Measurements from ENCODE around the gene ZNF892. TPM values are rescaled to one million over a fixed set of nuclear protein-coding genes. Genes with fewer than 3 reads are reported as not detected.

ZNF892 gene
- total RNA-seq = 10 to 100 TPM in 2 of 4 donors, 1 to 10 TPM in 2; 6.7 to 10.5 (median 9.9) TPM

DNA sequence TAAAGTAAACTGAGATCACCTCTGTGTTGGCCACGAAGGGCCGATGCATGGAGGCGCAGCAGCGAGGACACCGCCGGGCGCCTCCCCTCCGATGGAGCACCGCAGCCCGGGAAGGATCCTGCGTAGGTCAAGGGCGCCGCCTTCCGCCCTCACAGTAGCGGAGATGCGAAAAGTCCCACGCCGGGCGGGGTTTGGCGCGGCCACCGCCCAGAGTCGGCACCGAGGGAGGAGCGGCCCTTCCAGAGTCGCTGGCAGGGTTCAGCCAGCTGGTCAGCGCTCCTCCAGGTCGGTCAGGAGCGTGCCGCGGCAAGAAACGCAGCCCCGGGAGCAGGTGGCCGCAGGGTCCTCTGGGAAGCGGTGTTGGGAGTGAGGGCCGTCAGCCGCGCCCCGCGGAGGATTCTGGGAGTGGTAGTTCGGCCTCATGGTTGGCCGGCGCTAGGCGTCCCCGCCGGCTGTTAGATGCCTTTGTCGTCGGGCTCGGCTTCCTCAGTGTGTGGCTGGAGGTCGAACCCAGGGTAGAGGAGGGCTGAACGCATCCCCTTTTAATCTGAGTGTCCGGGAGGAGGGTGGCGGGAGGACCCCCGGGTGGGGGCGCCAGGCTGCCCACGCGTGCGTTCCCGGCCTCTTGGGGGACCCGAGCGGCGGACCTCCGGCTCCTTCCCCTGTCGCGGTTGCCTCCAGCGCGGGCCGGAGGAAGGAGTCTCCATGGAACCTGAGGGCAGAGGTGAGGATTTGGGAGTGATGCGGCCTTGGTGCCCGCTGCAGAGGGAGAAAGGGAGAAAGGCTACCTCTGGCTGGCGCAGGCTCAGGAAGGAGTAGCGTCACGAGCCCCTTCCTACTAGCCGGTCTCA is at the start of gene ZNF892:
Gene ZNF892 (plus strand): TSS at position 411 of the 851 bp plus-strand sequence. CDS start 295 bp downstream, at position 706.
- TF ChIP-seq POLR2A (IDR thresholded peaks at IDR 0.05) = peak in 1 of 2 donors; percentile 78
- TF ChIP-seq, protein P1, sequence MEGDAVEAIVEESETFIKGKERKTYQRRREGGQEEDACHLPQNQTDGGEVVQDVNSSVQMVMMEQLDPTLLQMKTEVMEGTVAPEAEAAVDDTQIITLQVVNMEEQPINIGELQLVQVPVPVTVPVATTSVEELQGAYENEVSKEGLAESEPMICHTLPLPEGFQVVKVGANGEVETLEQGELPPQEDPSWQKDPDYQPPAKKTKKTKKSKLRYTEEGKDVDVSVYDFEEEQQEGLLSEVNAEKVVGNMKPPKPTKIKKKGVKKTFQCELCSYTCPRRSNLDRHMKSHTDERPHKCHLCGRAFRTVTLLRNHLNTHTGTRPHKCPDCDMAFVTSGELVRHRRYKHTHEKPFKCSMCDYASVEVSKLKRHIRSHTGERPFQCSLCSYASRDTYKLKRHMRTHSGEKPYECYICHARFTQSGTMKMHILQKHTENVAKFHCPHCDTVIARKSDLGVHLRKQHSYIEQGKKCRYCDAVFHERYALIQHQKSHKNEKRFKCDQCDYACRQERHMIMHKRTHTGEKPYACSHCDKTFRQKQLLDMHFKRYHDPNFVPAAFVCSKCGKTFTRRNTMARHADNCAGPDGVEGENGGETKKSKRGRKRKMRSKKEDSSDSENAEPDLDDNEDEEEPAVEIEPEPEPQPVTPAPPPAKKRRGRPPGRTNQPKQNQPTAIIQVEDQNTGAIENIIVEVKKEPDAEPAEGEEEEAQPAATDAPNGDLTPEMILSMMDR (IDR thresholded peaks at IDR 0.05) = peak in 4 of 6 experiments; percentile 15 to 56 (median 39)
- Histone ChIP-seq H3K27ac (peak within 1 kb of the TSS; percentile 81 to 86 (median 83)), H3K36me3 (peaks cover 12 to 20% of the 10 kb centered on the region in 2 donors), H3K4me1 (peaks cover 0 to 13% of the 10 kb centered on the region in 2 donors), H3K4me3 (replicated peaks in 1 of 3) (peak within 1 kb of the TSS; percentile 52 to 97 (median 73)), H3K9me3 (no peaks in the 10 kb centered on the region), H3K27me3 (no peaks in the 10 kb centered on the region)
- intact Hi-C loops (cut with DNase I) = no loop called here
- WGBS, 2 donors = 0 to 1% methylated on average over 25 to 43 of the region's 74 CpGs
- peak; percentile 94 for DNase-seq

DNA sequence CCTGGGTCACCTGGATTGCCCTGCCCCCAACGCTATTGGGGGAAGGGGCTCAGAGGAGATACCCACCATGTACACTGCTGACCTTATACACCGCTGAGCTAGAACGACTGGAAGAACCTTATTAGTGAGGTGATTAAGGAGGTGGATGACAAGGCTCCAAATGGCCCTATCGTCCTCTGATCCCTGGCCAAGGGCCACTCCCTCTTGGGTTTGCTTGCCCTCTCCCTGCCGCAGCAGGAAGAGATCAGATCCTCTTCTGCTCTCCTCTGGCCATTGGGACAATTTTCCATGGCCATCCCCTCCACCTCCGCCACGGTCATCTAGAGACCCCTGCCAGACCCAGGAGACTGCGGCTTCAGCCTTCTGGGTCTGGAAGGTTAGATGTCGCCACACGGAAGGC is 48.9 kb upstream of the ZNF892 start:
- DNase-seq = no peak
- peaks cover 10 to 12% of the 10 kb centered on the region in 2 donors for H3K4me1 ChIP-seq
- WGBS, 2 donors = 64% methylated on average over 10 of the region's 10 CpGs; no CpG with 5 or more reads in 1 of the 2 donors
- peak overlapping the region in 2 of 3 donors; percentile 50 to 67 for H3K27ac ChIP-seq
- intact Hi-C loops (cut with DNase I) = no loop called here
- peaks cover 4 to 10% of the 10 kb centered on the region in 2 donors for H3K36me3 ChIP-seq
- H3K27me3 ChIP-seq = no peaks in the 10 kb centered on the region
- no peaks in the 10 kb centered on the region for H3K9me3 ChIP-seq
- H3K4me3 ChIP-seq (replicated peaks in 1 of 3) = peak overlapping the region in 2 of 3 donors; percentile 65 to 68
- TF ChIP-seq, protein P1 (IDR thresholded peaks at IDR 0.05) = no peak
- TF ChIP-seq POLR2A (IDR thresholded peaks at IDR 0.05) = no peak

DNA sequence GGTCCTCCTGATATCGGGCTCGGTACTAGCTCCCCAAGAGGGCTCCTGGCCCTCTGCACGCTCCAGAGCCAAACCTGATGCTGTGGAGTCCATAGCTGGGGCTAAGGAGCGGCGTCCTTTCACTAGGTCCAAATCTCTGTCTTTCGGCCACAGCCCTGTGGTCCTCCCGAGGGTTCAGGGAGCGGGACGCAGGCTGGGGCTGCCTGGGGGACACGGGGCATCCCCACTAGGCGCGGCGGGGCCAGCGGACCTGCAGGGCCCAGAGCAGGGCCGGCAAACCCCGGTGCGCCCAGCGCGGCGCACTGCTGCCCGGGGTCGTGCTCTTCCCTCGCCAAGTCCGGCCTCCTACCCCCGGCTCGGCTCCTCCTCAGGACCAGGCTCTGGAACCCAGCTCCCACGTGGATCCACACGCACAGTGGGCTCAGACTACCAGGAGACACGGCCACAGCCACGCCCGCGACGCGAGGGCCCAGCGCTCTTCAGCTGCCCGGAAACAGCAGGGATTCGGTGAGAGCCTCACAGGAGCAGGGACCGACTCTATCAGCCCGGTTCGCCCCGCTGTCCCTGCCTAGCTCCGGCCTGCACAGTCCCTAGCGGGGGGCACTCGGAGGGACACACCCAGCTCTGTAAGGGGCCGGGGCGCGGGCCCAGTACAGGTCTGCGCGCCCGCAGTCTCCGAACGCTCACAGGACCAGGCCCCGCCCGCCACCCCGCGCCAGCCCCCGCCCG is 48.3 kb upstream of the ZNF892 start:
- Histone ChIP-seq H3K4me1 (peaks cover 12 to 13% of the 10 kb centered on the region in 2 donors), H3K36me3 (peaks cover 4 to 9% of the 10 kb centered on the region in 2 donors), H3K9me3 (no peaks in the 10 kb centered on the region), H3K27me3 (no peaks in the 10 kb centered on the region), H3K4me3 (replicated peaks in 1 of 3) (peak overlapping the region in 2 of 3 donors; percentile 65 to 68), H3K27ac (peak overlapping the region; percentile 47 to 67 (median 50))
- intact Hi-C loops (cut with DNase I) = no loop called here
- 0 to 1% methylated on average over 8 to 36 of the region's 58 CpGs for WGBS, 2 donors
- peak in 1 of 2 donors; percentile 6 for TF ChIP-seq POLR2A (IDR thresholded peaks at IDR 0.05)
- TF ChIP-seq, protein P1 (IDR thresholded peaks at IDR 0.05) = no peak
- peak; percentile 48 to 50 for DNase-seq

DNA sequence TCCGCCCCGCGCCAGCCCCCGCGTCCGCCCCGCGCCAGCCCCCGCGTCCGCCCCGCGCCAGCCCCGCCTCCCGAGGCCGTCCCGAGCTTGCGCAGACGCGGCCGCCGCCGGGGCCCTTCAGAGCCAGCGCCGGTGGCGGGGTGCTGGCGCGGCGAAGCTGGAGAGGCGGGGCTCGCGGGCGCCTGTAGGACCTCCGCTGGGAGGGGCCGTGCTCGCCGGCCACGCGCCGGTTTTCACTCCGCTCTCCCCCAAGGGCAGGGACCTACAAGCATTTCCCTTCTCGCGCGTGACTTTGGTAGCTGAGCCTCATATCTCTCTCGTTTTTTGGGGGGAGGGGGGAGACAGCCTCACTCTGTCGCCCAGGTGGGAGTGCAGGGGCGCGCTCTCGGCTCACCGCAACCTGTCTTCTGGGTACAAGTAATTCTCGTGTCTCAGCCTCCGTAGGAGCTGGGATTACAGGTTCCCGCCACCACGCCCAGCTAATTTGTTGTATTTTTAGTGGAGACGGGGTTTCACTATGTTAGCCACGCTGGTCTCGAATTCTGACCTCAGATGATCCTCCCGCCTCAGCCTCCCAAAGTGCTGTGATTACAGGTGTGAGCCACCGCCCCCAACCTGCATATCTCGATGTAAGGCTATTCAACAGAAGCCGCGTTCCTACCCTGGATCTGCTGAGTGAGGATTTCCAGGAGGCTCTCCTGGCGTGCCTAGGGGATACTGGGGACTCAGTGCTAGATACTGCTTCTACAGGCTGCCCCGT is 47.5 kb upstream of the ZNF892 start, which contains the start of gene ZNF514:
Gene ZNF514 (minus strand): TSS at position 159 of the 760 bp plus-strand sequence. CDS start 6,595 bp downstream, outside the sequence.
- WGBS, 2 donors = 17 to 33% methylated on average over 18 to 27 of the region's 64 CpGs
- Histone ChIP-seq H3K27me3 (no peaks in the 10 kb centered on the region), H3K9me3 (no peaks in the 10 kb centered on the region), H3K36me3 (peaks cover 4 to 5% of the 10 kb centered on the region in 2 donors), H3K4me3 (replicated peaks in 1 of 3) (peak within 1 kb of the TSS in 2 of 3 donors; percentile 65 to 68), H3K27ac (peak within 1 kb of the TSS; percentile 53 to 76 (median 65)), H3K4me1 (peaks cover 19 to 20% of the 10 kb centered on the region in 2 donors)
- intact Hi-C loops (cut with DNase I) = loop anchor here (10.0 kb wide), 1 partner anchor 1105 kb away; the partner anchor contains the start of genes CIAO1 and TMEM127
- TF ChIP-seq POLR2A (IDR thresholded peaks at IDR 0.05) = peak in 1 of 2 donors; percentile 35
- TF ChIP-seq, protein P1 (IDR thresholded peaks at IDR 0.05) = no peak
- peak; percentile 86 to 87 for DNase-seq
